MV-4-11 (cell line): ENCODE measurements around the gene SLC43A1.

Experiments
- DNase-seq: peaks from one replicate; lab custom pipeline; 2025; lab: John Stamatoyannopoulos, UW

SLC43A1 gene

GRCh38 chr11:57479021-57479663 lies 36.4 kb downstream of the SLC43A1 start:
- no peak for DNase-seq

DNA sequence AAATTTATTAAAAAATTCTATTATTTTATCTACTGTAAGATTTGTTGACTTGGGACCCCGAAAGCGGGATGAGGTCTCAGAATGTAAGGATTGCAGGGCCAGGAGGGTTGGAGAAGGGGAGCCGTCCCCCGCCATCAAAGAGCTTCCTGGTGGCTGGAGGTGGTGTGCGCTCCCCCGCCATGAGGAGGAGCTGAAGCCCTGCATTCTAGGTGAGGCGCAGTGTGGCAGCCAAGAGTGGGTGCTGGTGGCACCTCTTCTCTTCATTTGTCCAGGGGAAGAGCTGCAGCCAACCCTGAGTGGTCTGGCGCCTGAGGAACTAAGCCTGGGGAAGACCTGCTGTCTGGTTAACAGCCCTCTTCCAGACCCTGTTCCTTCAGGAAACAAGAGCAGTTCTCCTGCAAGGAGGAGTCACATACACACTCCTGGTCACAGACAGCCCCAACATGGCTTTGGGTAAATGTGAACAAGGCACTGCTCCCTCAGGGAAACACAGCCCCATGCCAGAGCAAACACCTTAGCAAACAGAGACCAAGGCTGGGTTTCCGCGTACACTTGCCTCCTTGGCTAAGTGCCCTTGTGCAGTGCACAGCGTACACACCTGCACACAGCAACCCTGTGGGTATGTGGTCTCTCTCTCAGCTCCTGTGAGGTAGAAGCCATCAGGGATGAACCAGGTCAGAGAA lies 37.9 kb downstream of the SLC43A1 start:
- no peak for DNase-seq

DNA sequence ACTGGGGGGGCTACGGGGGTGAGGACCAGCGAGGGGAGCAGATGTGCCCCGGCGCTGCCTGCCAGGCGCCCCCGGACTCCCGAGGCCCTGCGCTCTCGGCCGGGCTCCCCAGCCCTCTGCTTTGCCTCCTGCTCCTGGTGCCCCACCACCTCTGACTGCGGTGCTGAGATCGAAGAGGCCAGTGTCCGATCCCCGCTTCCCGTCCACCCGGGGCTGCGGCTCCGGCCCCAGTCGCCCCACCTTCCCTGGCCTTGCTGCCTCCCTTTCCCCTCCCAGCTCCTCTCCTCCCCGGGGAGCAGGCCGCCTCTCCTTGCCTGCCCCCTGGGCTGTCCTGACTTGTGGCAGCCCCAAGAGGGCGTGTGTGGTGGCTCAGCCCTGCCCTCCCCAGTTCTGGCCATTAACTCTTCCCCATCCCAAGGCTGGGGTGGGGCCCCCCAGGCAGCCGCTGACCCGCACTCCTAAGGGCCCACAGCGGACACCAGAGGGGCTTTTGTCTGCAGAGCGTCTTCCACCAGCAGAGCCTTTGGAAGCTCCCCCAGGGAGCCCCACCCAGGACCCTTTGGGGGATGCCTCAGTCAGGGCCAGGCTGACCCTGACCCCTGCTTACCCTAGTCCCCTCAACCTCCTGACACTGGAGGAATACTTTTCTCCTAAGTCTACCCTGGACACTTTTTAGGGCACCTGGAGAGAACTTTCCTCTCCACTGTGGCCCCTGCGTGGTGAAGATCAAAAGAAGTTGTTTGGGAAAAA lies 38.6 kb downstream of the SLC43A1 start:
- peak; percentile 61 for DNase-seq

GRCh38 chr11:57476047-57476756 lies 39.3 kb downstream of the SLC43A1 start:
- no peak for DNase-seq

- DNase-seq = no peak
Observed at GRCh38 chr11:57475671-57476046, 39.8 kb downstream of the SLC43A1 start.

- no peak for DNase-seq
Observed at GRCh38 chr11:57475191-57475590, 40.3 kb downstream of the SLC43A1 start.

- DNase-seq = no peak
Observed at GRCh38 chr11:57474803-57475115, 40.7 kb downstream of the SLC43A1 start.

DNA sequence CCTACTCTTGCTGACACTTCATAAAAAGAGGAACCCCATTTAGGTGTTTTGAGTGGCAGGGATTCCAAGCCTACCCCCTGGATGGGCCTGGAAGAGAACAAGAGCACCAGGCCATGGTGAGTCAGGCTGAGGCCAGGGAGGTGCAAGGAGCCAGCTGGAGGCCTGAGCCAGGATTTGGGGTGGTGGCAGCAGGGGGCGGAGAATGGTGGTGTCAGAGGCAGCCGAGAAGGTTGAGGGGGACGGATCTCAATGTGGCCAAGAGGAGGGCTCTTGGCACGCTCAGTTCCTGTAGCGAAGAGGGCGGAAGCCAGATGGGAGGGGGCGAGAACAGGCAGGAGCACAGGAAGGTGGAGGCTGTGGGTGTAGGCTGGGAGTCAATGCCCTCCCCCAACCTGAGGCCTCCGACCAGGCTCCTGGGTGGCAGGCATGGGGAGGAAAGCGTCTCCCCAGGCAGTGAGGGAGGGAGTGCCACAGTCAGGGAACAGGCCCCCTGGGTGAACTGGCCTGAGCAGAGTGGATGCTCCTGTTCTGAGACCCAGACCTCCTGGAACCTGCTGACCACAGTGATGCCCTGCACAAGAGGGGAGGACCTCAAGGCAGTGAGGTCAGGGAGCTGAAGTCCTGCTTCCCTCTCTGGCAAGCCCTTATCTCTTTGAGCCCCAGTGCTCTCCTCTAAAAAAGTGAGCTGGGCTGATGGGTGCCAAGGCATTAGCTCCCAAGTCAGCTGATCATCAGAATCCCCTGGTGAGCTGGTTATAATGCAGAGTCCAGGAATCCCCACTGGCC lies 41.3 kb downstream of the SLC43A1 start:
- peak; percentile 71 for DNase-seq

GRCh38 chr11:57473285-57473841 lies 42.1 kb downstream of the SLC43A1 start:
- DNase-seq = peak; percentile 75

DNA sequence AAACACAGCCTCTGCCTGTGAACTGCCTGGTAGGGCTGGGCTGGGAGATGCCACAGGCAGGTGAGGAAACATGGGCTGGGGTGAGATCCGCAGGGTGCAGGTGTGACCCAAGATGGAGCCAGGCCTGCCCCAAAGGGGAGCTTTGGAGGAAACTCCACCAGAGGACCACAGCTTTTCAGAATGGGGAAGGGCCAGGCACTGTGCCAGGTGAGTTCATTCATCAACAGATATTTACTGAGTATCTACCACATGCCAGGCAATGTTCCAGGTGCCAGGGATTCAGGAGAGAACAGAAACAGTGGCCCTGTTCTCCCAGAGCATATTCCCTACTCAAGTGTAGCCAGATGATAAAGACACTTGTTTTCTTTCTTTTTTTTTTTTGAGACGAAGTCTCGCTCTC lies 44.0 kb downstream of the SLC43A1 start:
- no peak for DNase-seq

GRCh38 chr11:57469268-57469667 lies 46.2 kb downstream of the SLC43A1 start:
- DNase-seq = no peak

- DNase-seq = no peak
Observed at GRCh38 chr11:57468276-57468675, 47.2 kb downstream of the SLC43A1 start.

- no peak for DNase-seq
Observed at GRCh38 chr11:57467508-57468157, 47.9 kb downstream of the SLC43A1 start.

DNA sequence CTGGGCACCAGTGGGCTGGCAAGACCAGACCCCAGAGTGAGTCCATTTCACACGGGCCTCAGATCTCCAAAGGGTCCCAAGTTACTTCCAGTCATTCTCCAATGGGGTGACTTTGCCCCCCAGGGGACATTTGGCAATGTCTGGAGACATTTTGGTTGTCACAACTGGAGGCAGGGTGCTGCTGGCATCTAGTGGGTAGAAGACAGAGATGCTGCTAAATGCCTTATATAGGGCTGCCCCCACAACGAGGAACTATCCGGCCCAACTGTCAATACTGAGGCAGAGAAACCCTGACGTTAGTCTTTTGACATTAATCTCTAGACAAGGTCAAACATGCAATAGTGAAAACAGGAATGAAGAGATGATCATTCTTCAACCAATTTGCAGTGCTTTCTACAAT lies 48.8 kb downstream of the SLC43A1 start:
- DNase-seq = peak; percentile 33

DNA sequence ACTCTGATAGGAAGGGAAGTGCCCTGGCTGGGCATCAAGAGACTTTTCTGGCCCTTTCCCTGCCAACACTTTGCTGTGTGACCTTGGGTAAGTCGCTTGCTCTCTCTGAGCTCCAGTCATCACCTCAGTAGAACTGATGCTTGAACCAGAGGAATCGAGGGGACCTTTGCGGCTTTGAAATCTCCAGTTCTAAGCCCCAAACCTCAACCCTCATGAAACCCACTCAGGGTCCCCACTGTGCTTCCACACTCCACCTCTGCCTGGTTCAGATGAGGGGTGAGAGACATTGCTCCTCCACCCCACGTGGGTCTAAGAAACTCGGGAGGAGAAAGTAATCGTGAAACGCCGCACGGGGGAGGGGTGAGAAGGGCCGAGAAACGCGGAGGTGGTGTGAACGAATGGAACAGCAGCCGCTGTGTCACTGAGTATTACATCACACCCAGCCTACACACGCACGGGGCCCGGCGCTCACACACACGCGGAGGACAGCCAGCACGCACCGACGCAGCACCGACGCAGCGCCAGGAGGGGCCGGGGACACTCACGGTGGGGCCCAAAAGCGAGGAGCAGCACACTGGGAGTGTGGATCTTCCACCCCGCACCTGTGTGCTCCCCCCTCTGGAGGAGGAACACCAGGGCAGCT lies 50.8 kb downstream of the SLC43A1 start:
- DNase-seq = no peak

DNA sequence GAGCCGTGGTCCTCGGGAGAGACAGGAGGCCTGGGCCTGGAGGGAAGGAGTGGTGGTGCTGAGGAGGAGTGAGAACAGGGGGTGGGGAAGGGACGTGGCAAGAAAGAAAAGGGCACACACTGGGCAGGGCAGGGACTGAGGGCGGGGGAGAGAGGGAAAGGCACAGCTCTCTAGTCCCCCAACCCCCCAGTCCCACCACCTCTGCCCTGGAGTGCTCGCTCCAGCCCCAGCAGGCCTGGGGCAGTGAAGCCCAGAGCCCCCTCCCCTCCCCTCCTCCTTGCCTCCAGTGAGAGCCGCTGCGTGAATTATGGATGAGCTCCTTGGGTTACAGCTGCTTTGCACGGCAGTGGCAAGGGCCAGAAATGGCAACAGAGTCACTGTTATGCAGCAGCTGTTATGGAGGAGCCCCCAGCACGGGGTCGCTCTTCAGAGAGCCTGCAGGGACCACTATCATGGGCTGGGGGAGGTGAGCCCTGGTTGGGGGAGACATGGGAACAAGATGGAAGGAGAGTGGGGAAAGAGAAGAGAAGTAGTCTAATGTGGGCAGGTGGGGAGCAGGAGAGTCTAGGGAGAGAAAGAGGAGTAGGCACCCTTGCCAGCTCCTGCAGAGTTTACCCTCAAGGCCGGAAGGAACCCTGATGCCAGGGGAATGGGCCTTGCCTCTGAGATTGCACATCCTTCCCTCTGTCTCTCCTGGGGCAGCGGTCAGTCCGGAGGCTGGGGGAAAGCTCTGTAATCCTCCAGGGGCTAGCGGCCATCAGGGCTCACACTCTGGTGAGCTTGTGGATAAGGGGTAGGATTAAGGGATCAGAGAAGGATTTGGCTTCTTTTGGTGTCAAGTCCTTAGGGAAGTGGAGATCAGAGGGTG lies 51.6 kb downstream of the SLC43A1 start:
- no peak for DNase-seq

DNA sequence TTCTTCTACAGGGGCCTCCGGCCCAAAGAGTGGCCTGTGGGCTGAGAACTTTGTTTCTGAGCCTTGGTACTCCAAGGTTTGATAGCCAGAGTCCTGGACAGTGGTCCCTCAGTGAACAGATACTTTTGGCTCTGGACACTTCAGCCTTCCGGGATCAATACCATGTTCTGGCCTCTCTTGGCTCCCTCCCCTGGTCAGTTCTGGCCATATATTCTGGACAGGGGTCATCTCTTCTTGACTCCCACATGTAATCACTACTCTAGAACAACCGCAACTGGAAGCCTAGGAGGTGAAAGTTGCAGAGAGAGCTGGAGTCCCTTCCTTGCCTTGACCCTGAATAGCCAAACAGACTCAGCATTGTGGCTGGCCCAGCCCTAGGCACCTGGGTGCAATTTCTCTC lies 52.9 kb downstream of the SLC43A1 start:
- no peak for DNase-seq

DNA sequence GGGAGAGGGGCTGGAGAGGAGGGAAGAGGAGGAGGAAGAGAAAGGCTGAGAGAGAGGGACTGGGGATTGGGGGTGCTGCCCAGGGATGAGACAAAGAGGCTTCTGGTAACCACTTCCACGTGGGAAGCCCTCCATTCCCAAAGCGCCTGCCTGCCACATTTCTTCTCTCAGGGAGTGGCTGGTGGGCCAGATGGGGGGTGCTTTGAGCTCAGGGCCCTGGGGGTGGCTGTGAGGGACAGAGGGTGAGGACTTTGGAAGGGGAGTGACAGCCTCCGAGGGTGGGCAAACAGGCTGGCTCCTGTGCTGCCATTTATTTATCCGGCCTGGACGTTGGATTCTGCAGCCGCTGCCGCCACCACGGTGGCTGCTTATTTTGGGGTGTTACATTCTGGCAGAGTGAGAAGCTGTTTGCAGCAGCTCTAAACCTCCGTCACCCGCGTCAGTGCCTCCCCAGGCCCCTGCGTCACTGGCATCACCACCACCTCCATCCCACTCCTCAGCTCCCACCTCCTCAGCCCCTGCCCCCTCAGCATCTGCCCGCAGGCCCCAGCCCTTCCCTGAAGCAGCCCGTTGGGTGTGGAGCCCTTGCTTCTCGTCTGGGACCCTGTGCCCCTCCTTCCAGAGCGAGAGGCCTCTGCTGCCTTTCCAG lies 53.5 kb downstream of the SLC43A1 start:
- DNase-seq = no peak
